Karpas-422 (cell line): Measurements from ENCODE around the gene OR5J2. TPM values are rescaled to one million over a fixed set of nuclear protein-coding genes. Genes with fewer than 3 reads are reported as not detected.
"Not testable (repeated sequence)": the region's sequence is repeated elsewhere in the genome, so short reads cannot be mapped to it uniquely, and the experiment has no call there.

Experiments used
- DNase-seq: peaks from one replicate; pipeline ENCODE4 v3.0.0-alpha.2; 2015
- H2AFZ ChIP-seq: fragments of 200-600 bp; sonication (generic); 2 replicates; pipeline ENCODE4 v1.6.1; 2014; ENCODE audit warnings: antibody characterized with exemption, low read length, mixed read lengths
- H3K27ac ChIP-seq: fragments of 200-600 bp; sonication (generic); 2 replicates; pipeline ENCODE4 v1.5.1; 2014; ENCODE audit warnings: mild to moderate bottlenecking, low read length, moderate library complexity
- H3K27me3 ChIP-seq: fragments of 200-600 bp; sonication (generic); 2 replicates; pipeline ENCODE4 v1.6.1; 2014; ENCODE audit warnings: low read length, mixed read lengths
- H3K36me3 ChIP-seq: fragments of 200-600 bp; sonication (generic); 2 replicates; pipeline ENCODE4 v1.6.1; 2014; ENCODE audit warnings: low read length, mixed read lengths; ENCODE audit not compliant: insufficient read depth
- H3K4me1 ChIP-seq: fragments of 200-600 bp; sonication (generic); 2 replicates; pipeline ENCODE4 v1.6.1; 2014; ENCODE audit warnings: mild to moderate bottlenecking, low read length, mixed read lengths
- H3K4me2 ChIP-seq: fragments of 200-600 bp; sonication (generic); 2 replicates; pipeline ENCODE4 v1.6.1; 2014; ENCODE audit warnings: low read length, low read depth, mild to moderate bottlenecking; ENCODE audit not compliant: poor library complexity, severe bottlenecking
- H3K4me3 ChIP-seq: fragments of 200-600 bp; sonication (generic); 2 replicates; pipeline ENCODE4 v1.5.1; 2014; ENCODE audit warnings: mild to moderate bottlenecking, antibody characterized with exemption, low read length, mixed read lengths
- H3K79me2 ChIP-seq: fragments of 200-600 bp; sonication (generic); 2 replicates; pipeline ENCODE4 v1.6.1; 2014; ENCODE audit warnings: mild to moderate bottlenecking, low read length, mixed read lengths
- H3K9ac ChIP-seq: fragments of 200-600 bp; sonication (generic); 2 replicates; pipeline ENCODE4 v1.6.0; 2014; ENCODE audit warnings: low read length
- H3K9me2 ChIP-seq: fragments of 200-600 bp; sonication (generic), shearing (Covaris generic); replicated peaks from 2 replicates; pipeline ENCODE4 v1.6.0; 2014; ENCODE audit warnings: mild to moderate bottlenecking, low read length, moderate library complexity; ENCODE audit not compliant: insufficient read depth
- H3K9me3 ChIP-seq: fragments of 300-700, 200-600 bp; sonication (generic); 2 replicates; pipeline ENCODE4 v1.6.1; 2014; ENCODE audit warnings: low read length, mixed read lengths
- H4K20me1 ChIP-seq: fragments of 200-600 bp; sonication (generic); 2 replicates; pipeline ENCODE4 v1.6.1; 2014; ENCODE audit warnings: mild to moderate bottlenecking, antibody characterized with exemption, low read length, low read depth; ENCODE audit not compliant: insufficient read depth
- total RNA-seq: library from RNA; depleted of rRNA; stranded (reverse); fragments of >200 nt; shearing (Covaris generic); gene quantifications from 2 replicates; pipeline ENCODE4 v1.2.3, GENCODE V29; 2014; ENCODE audit warnings: low replicate concordance; rRNA removed

Gene OR5J2
- total RNA-seq, 1 experiment from 2014 or later = not detected

DNA sequence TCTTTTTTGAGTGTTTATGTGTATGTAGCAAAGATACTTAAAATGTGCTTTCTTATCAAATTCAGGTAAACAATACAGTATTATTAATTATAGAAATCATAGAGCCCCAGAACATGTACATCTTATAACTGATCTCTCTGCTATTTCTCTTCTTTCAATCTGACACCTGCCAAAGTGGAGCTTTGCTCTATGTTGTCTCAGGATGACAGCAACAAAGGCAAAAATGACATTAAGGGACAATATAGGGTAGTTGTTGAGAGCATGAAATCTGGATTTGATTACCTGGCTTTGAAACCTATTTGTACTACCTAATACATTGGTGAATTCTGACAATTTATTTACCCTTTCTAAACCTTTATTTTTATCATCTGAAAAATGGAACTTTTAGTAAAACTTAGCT, 7.0 kb downstream of the OR5J2 start:
- Histone ChIP-seq H3K27me3 (no peaks in the 10 kb centered on the region), H3K9ac (no peak overlapping the region), H4K20me1 (no peaks in the 10 kb centered on the region), H3K4me2 (no peak overlapping the region), H3K4me1 (no peaks in the 10 kb centered on the region), H2AFZ (no peak overlapping the region), H3K9me2 (no peaks in the 10 kb centered on the region), H3K4me3 (no peak overlapping the region), H3K36me3 (no peaks in the 10 kb centered on the region), H3K9me3 (peaks cover 27% of the 10 kb centered on the region), H3K79me2 (no peaks in the 10 kb centered on the region), H3K27ac (no peak overlapping the region)
- DNase-seq = no peak

DNA sequence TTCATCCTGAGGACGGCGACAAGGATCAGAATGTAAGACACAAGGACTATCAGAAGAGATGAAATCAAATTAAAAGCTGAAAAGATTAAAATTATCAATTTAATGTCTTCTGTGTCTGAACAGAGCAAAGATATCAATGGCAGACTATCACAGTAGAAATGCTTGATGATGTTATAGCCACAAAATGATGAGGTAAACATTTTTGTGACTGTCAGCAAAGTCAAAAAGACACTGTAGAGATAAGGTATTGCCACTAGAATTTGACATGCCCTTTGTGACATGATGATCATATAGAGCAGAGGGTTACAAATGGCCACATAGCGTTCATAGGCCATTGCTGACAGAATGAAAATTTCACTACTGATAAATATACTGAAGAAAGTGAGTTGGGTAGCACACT, 12.2 kb downstream of the OR5J2 start:
- no peak overlapping the region for H3K27ac ChIP-seq
- H3K79me2 ChIP-seq = no peaks in the 10 kb centered on the region
- no peaks in the 10 kb centered on the region for H3K4me1 ChIP-seq
- H3K4me2 ChIP-seq = no peak overlapping the region
- H4K20me1 ChIP-seq = no peaks in the 10 kb centered on the region
- H3K9ac ChIP-seq = no peak overlapping the region
- H3K36me3 ChIP-seq = no peaks in the 10 kb centered on the region
- no peaks in the 10 kb centered on the region for H3K27me3 ChIP-seq
- H3K4me3 ChIP-seq = no peak overlapping the region
- DNase-seq = no peak
- peaks cover 30% of the 10 kb centered on the region for H3K9me3 ChIP-seq
- no peaks in the 10 kb centered on the region for H3K9me2 ChIP-seq
- H2AFZ ChIP-seq = no peak overlapping the region

DNA sequence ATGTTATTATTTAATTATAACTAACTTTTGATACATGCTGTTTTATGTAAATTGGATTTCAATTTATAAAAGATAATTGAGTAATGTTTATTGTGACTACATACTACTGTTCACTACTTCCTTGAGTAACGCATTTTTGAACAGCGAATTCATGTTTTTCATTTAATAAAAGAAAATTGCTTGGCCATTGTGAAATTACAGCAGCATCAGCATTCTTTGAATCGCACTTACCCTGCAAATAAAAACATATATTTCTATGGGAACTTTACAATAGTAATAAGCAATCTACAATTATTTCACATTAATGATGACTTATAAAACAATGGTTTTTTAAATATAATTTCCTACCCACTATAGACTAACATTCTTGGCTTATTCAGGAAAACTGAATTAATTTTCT, 20.3 kb downstream of the OR5J2 start:
- Histone ChIP-seq H3K36me3 (no peaks in the 10 kb centered on the region), H3K9me3 (peaks cover 9% of the 10 kb centered on the region; the same call in 1 of the 2 replicates), H3K4me2 (no peak overlapping the region), H3K4me1 (no peaks in the 10 kb centered on the region), H3K9ac (no peak overlapping the region), H3K27ac (no peak overlapping the region), H4K20me1 (no peaks in the 10 kb centered on the region), H3K9me2 (no peaks in the 10 kb centered on the region), H3K4me3 (no peak overlapping the region), H3K79me2 (no peaks in the 10 kb centered on the region), H2AFZ (no peak overlapping the region), H3K27me3 (no peaks in the 10 kb centered on the region)
- DNase-seq = no peak

DNA sequence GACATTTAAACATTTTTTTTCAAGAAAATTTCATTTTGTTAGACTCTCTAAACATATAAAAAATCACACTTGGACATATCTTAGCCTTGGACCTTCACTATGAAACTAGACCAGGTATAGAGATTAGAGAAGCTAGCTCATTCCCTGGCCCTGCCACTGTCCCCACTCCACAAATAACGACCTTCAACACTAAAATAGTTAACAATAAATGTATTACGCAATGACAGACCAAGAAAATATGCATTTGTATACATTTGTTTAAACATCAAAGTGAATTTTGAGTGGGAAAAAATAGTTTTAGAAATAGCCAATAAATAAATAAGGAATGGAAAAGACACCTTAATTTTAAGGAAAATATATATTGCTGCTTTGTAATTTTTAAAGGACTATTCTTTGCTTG, 20.9 kb downstream of the OR5J2 start:
- Histone ChIP-seq H3K79me2 (no peaks in the 10 kb centered on the region), H3K27ac (no peak overlapping the region), H3K9ac (no peak overlapping the region), H3K9me3 (peaks cover 9% of the 10 kb centered on the region; the same call in 1 of the 2 replicates), H3K9me2 (no peaks in the 10 kb centered on the region), H3K4me1 (no peaks in the 10 kb centered on the region), H3K36me3 (no peaks in the 10 kb centered on the region), H4K20me1 (no peaks in the 10 kb centered on the region), H3K4me3 (no peak overlapping the region), H3K4me2 (no peak overlapping the region), H3K27me3 (no peaks in the 10 kb centered on the region), H2AFZ (no peak overlapping the region)
- no peak for DNase-seq

DNA sequence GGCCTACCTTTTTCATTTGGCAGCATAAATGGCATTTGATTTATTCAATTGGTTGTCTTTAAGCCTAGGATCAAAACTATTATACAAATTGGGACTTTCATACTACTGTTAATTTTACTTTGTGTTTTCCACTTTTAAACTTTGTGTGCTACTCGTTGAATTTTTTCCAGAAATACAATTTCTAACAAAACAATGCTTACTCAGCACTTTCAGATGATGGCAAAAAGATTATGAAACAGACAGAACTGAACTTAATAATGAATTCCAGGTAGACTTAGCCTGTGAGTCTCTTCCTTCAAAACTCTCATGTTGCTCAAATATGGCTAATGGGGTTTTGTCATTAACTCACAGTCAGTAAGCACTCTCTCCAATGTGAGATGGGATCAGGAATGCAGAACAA, 31.4 kb downstream of the OR5J2 start:
- Histone ChIP-seq H4K20me1 (no peaks in the 10 kb centered on the region), H3K4me3 (no peak overlapping the region), H3K36me3 (no peaks in the 10 kb centered on the region), H2AFZ (no peak overlapping the region), H3K9me2 (no peaks in the 10 kb centered on the region), H3K9me3 (peaks cover 14% of the 10 kb centered on the region), H3K4me2 (no peak overlapping the region), H3K9ac (no peak overlapping the region), H3K4me1 (no peaks in the 10 kb centered on the region), H3K27ac (no peak overlapping the region), H3K27me3 (no peaks in the 10 kb centered on the region), H3K79me2 (no peaks in the 10 kb centered on the region)
- DNase-seq = no peak

DNA sequence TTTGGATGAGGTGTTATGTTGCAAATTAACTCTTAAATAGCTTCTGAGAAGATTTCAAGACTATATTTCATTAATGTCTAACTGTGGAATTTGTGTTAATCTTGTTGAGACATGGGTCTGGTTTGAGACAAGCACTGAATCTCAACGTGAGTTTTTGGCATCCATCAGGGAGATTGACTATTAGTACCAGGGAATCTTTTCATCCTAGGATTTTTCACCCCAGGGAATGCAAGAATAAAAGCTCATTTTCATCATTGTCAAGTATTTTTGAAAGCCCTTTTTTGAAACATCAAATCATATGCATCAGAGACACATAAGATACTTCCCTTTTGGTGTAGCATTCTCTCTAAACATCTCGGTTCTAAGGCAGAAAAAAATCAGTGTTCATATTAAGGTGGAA, 38.1 kb downstream of the OR5J2 start:
- H3K4me1 ChIP-seq = no peaks in the 10 kb centered on the region
- H3K27me3 ChIP-seq = no peaks in the 10 kb centered on the region
- H3K9ac ChIP-seq = no peak overlapping the region
- H3K4me3 ChIP-seq = no peak overlapping the region
- H3K27ac ChIP-seq = no peak overlapping the region
- DNase-seq = no peak
- H4K20me1 ChIP-seq = no peaks in the 10 kb centered on the region
- no peaks in the 10 kb centered on the region for H3K9me2 ChIP-seq
- H2AFZ ChIP-seq = no peak overlapping the region
- no peak overlapping the region for H3K4me2 ChIP-seq
- H3K9me3 ChIP-seq = peaks cover 9% of the 10 kb centered on the region
- H3K79me2 ChIP-seq = no peaks in the 10 kb centered on the region
- H3K36me3 ChIP-seq = no peaks in the 10 kb centered on the region

DNA sequence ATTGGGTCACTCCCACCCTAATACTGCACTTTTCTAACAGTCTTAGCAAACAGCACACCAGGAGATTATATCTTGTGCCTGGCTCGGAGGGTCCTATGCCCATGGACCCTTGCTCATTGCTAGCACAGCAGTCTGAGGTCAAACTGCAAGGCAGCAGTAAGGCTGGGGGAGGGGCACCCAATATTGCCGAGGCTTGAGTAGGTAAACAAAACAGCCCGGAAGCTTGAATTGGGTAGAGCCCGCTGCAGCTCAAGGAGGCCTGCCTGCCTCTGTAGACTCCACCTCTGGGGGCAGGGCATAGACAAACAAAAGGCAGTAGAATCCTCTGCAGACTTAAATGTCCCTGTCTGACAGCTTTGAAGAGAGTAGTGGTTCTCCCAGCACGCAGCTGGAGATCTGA, 43.3 kb downstream of the OR5J2 start:
- H3K4me2 ChIP-seq, H3K27me3 ChIP-seq, H3K9me2 ChIP-seq, H2AFZ ChIP-seq, H4K20me1 ChIP-seq, H3K36me3 ChIP-seq, DNase-seq, H3K9ac ChIP-seq, H3K27ac ChIP-seq, H3K9me3 ChIP-seq, H3K79me2 ChIP-seq, H3K4me1 ChIP-seq, H3K4me3 ChIP-seq: not testable (repeated sequence)

Other genes starting within 250 kb of the OR5J2 start
- not detected in 2 replicates for gene OR5I1, start 240.2 kb upstream of the OR5J2 start, total RNA-seq
- gene OR10AG1, start 206.7 kb upstream of the OR5J2 start, total RNA-seq = not detected in 2 replicates
- not detected in 2 replicates for gene OR5F1, start 182.0 kb upstream of the OR5J2 start, total RNA-seq
- gene OR5AS1, start 149.0 kb upstream of the OR5J2 start, total RNA-seq = not detected in 2 replicates
- gene OR8I2, start 83.3 kb upstream of the OR5J2 start, total RNA-seq = not detected in 2 replicates
- not detected in 2 replicates for gene OR8H2, start 72.9 kb upstream of the OR5J2 start, total RNA-seq
- not detected in 2 replicates for gene OR8H3, start 54.2 kb upstream of the OR5J2 start, total RNA-seq
- not detected in 2 replicates for gene OR8J3, start 36.4 kb upstream of the OR5J2 start, total RNA-seq
- gene OR8K5, start 16.3 kb upstream of the OR5J2 start, total RNA-seq = not detected in 2 replicates
- gene OR5T2, start 57.6 kb downstream of the OR5J2 start, total RNA-seq = not detected in 2 replicates
- gene OR5T3, start 75.6 kb downstream of the OR5J2 start, total RNA-seq = not detected in 2 replicates
- not detected in 2 replicates for gene OR5T1, start 97.5 kb downstream of the OR5J2 start, total RNA-seq
- not detected in 2 replicates for gene OR8H1, start 115.6 kb downstream of the OR5J2 start, total RNA-seq
- gene OR8K3, start 138.5 kb downstream of the OR5J2 start, total RNA-seq = not detected in 2 replicates
- not detected in 2 replicates for gene OR8K1, start 169.4 kb downstream of the OR5J2 start, total RNA-seq
- gene OR8J1, start 177.7 kb downstream of the OR5J2 start, total RNA-seq = not detected in 2 replicates
- not detected in 2 replicates for gene OR8U1, start 199.0 kb downstream of the OR5J2 start, total RNA-seq
- gene OR5AL1, start 236.1 kb downstream of the OR5J2 start, total RNA-seq = not detected in 2 replicates